ENCODE data around the gene OR3A1.

DNA sequence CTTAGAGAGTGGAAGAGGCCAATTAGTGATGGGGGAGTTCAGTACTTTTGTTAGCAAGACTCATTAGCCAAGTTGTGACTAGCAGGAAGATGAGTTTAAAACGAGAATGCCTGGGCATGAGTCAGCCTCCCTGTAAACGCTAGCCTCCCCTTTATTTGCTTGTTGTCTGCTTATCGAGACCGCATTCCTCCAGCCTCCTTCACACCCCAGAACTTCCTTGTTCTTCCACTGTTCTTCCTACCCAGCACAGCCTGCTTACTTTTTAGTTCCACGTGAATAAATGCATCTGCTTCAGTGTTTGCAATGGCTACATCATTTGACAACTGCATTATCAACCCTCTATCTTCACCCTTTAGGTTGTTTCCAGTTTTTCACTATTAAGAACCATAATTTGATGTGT is 20.2 kb upstream of the OR3A1 start:
- TF ChIP-seq, protein P1, sequence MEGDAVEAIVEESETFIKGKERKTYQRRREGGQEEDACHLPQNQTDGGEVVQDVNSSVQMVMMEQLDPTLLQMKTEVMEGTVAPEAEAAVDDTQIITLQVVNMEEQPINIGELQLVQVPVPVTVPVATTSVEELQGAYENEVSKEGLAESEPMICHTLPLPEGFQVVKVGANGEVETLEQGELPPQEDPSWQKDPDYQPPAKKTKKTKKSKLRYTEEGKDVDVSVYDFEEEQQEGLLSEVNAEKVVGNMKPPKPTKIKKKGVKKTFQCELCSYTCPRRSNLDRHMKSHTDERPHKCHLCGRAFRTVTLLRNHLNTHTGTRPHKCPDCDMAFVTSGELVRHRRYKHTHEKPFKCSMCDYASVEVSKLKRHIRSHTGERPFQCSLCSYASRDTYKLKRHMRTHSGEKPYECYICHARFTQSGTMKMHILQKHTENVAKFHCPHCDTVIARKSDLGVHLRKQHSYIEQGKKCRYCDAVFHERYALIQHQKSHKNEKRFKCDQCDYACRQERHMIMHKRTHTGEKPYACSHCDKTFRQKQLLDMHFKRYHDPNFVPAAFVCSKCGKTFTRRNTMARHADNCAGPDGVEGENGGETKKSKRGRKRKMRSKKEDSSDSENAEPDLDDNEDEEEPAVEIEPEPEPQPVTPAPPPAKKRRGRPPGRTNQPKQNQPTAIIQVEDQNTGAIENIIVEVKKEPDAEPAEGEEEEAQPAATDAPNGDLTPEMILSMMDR (IDR thresholded peaks at IDR 0.05): no peak
- no peak for TF ChIP-seq POLR2AphosphoS5 (IDR thresholded peaks at IDR 0.05)
- no peak for TF ChIP-seq POLR2A (IDR thresholded peaks at IDR 0.05)
